B cell (primary cell): ENCODE data around the gene HIBCH. TPM values are rescaled to one million over a fixed set of nuclear protein-coding genes. Genes with fewer than 3 reads are reported as not detected.

Experiments used
- ATAC-seq: fragments of 200-7000 bp; cut with Tn5 transposase; one replicate; pipeline ENCODE4 v1.10.0; 2021; ENCODE audit warnings: low read depth, mild to moderate bottlenecking, moderate number of reproducible peaks, moderate library complexity
- CTCF ChIA-PET: fragments of 350-600 bp; sonication (Branson Sonifier 250); formaldehyde crosslinking; loops from one replicate; lab custom pipeline; 2021; ENCODE audit warnings: antibody characterized with exemption, inconsistent platforms; lab: Charles Lee
- POLR2A ChIA-PET: fragments of 350-600 bp; sonication (Branson Sonifier 250); formaldehyde crosslinking; loops from one replicate; lab custom pipeline; 2021; ENCODE audit warnings: antibody characterized with exemption; lab: Charles Lee
- DNase-seq: peaks from one replicate; pipeline ENCODE4 v3.0.0; 2013
- H2AFZ ChIP-seq: 2 replicates; pipeline ENCODE4 v1.6.1; 2012; ENCODE audit warnings: mild to moderate bottlenecking, low read depth, low read length; ENCODE audit not compliant: insufficient read depth, poor library complexity, severe bottlenecking
- H3K27ac ChIP-seq, 2 donors: 1 replicate in 1 of 2; 2 replicates in 1 of 2; pipeline ENCODE4 v1.5.1; 2012 to 2013; ENCODE audit warnings: low read length in 2 of 2, mild to moderate bottlenecking in 2 of 2, moderate library complexity in 1 of 2
- H3K27me3 ChIP-seq, 4 experiments: fragments of 200-600 bp in 1 of 4; sonication (generic) in 1 of 4; replicated peaks in 1 of 4; 1 replicate in 2 of 4; 2 replicates in 2 of 4; pipeline versions ENCODE4 v1.6.1 to v1.7.0; 2013 to 2016; ENCODE audit warnings: low read length in 3 of 4, mild to moderate bottlenecking in 2 of 4, mixed read lengths in 1 of 4, moderate library complexity in 1 of 4; ENCODE audit not compliant: insufficient read depth in 4 of 4, control insufficient read depth in 3 of 4; ENCODE audit errors: control extremely low read depth in 1 of 4
- H3K36me3 ChIP-seq, 2 experiments: replicated peaks in 1 of 2; 1 replicate in 1 of 2; 2 replicates in 1 of 2; pipeline versions ENCODE4 v1.6.1 to v1.7.1; 2013; ENCODE audit warnings: low read length in 1 of 2; ENCODE audit not compliant: insufficient read depth in 2 of 2, control insufficient read depth in 1 of 2; ENCODE audit errors: control extremely low read depth in 1 of 2, extremely low read depth in 1 of 2
- H3K4me1 ChIP-seq, 2 donors: fragments of 200-600 bp in 1 of 2; sonication (generic) in 1 of 2; 1 replicate in 1 of 2; 2 replicates in 1 of 2; pipeline versions ENCODE4 v1.5.1 to v1.6.1; 2013 to 2017; ENCODE audit warnings: low read length in 2 of 2; ENCODE audit not compliant: control insufficient read depth in 2 of 2, insufficient read depth in 2 of 2
- H3K4me2 ChIP-seq: replicated peaks from 2 replicates; pipeline ENCODE3; 2012; ENCODE audit warnings: mild to moderate bottlenecking, low read depth, low read length; ENCODE audit not compliant: poor library complexity, severe bottlenecking
- H3K4me3 ChIP-seq, 5 experiments: fragments of 200-600 bp in 1 of 5; sonication (generic) in 1 of 5; 1 replicate in 3 of 5; 2 replicates in 2 of 5; pipeline versions ENCODE4 v1.5.1 to v1.7.0; 2011 to 2016; ENCODE audit warnings: low read length in 4 of 5, mild to moderate bottlenecking in 4 of 5, low read depth in 2 of 5, control low read depth in 1 of 5, moderate library complexity in 1 of 5; ENCODE audit not compliant: insufficient read depth in 1 of 5; ENCODE audit errors: control extremely low read depth in 1 of 5, extremely low read depth in 1 of 5
- H3K79me2 ChIP-seq: fragments of 200-600 bp; sonication (generic); one replicate; pipeline ENCODE4 v1.6.0; 2016; ENCODE audit warnings: low read length; ENCODE audit not compliant: control insufficient read depth, insufficient read depth
- H3K9ac ChIP-seq: fragments of 200-600 bp; sonication (generic); 2 replicates; pipeline ENCODE4 v1.6.1; 2017; ENCODE audit warnings: mild to moderate bottlenecking, low read length, moderate library complexity
- H3K9me3 ChIP-seq, 3 donors: one replicate each; pipeline versions ENCODE4 v1.6.1 to v1.7.1; 2013; ENCODE audit warnings: low read length in 2 of 3; ENCODE audit not compliant: control insufficient read depth in 2 of 3, insufficient read depth in 1 of 3; ENCODE audit errors: control extremely low read depth in 1 of 3
- H4K20me1 ChIP-seq: 2 replicates; pipeline ENCODE4 v1.6.0; 2012; ENCODE audit warnings: mild to moderate bottlenecking, low read length; ENCODE audit not compliant: insufficient read depth, control insufficient read depth, poor library complexity, severe bottlenecking
- H3K27ac Mint-ChIP-seq: one replicate; pipeline ENCODE4 v1.8.0; 2021; ENCODE audit warnings: mixed read lengths
- H3K27me3 Mint-ChIP-seq: one replicate; pipeline ENCODE4 v1.8.0; 2021; ENCODE audit warnings: mixed read lengths
- H3K4me1 Mint-ChIP-seq: one replicate; pipeline ENCODE4 v1.8.0; 2021; ENCODE audit warnings: mixed read lengths
- H3K4me3 Mint-ChIP-seq: one replicate; pipeline ENCODE4 v1.8.0; 2021; ENCODE audit warnings: mixed read lengths
- H3K9me3 Mint-ChIP-seq: one replicate; pipeline ENCODE4 v1.8.0; 2022; ENCODE audit warnings: mixed read lengths; ENCODE audit not compliant: insufficient read depth
- EZH2 ChIP-seq: IDR thresholded peaks from 2 replicates; pipeline ENCODE4 v1.6.1; 2012; ENCODE audit warnings: borderline replicate concordance, low read depth, mild to moderate bottlenecking, moderate library complexity, low read length; ENCODE audit not compliant: insufficient read depth, poor library complexity, severe bottlenecking
- WGBS: methylation state at CpG from one replicate; pipeline ENCODE4 v1.1.5; 2013; ENCODE audit warnings: missing lambda C conversion rate; ENCODE audit not compliant: insufficient coverage; 5-methylcytosine and 5-hydroxymethylcytosine counted together
- intact Hi-C: fragments of 100-400 bp; cut with micrococcal nuclease; formaldehyde crosslinking; loops from one replicate; pipeline ENCODE4 v1.10.0; 2022
- polyA plus RNA-seq: library from polyadenylated mRNA; depleted of rRNA; stranded (reverse); fragments of >200 nt; gene quantifications from 2 replicates; pipeline ENCODE4 v1.2.3, GENCODE V29; 2012
- total RNA-seq, 2 donors: library from RNA; stranded (reverse); fragments of 120-200 nt in 1 of 2; gene quantifications; 1 replicate in 1 of 2; 2 replicates in 1 of 2; pipeline versions ENCODE4 v1.2.3 to v1.2.4, GENCODE V29; 2013 to 2022
- TF ChIP-seq, protein P1 (sequence below): fragments of 200-600 bp; IDR thresholded peaks from one replicate; pipeline ENCODE4 v1.8.0; 2022; ENCODE audit warnings: antibody characterized with exemption, mild to moderate bottlenecking

Gene HIBCH
- total and polyA plus RNA-seq, 2 donors (not counting 1 experiment from before 2014, with no cell fraction given) = 5.6 to 30.2 TPM

GRCh38 chr2:190202018-190202417, 117.6 kb downstream of the HIBCH start:
- Histone ChIP-seq H3K27me3 (no peaks in the 10 kb centered on the region), H3K4me1 (no peaks in the 10 kb centered on the region), H3K79me2 (no peaks in the 10 kb centered on the region), H3K4me3 (no peak overlapping the region), H3K27ac (no peak overlapping the region), H3K36me3 (peaks cover 3 to 11% of the 10 kb centered on the region in 2 experiments), H3K4me2 (no peak overlapping the region), H3K9ac (no peak overlapping the region), H2AFZ (no peak overlapping the region), H4K20me1 (no peaks in the 10 kb centered on the region), H3K9me3 (no peaks in the 10 kb centered on the region)
- no peak overlapping the region for H3K4me3 Mint-ChIP-seq
- intact Hi-C loops = no loop called here
- TF ChIP-seq, protein P1, sequence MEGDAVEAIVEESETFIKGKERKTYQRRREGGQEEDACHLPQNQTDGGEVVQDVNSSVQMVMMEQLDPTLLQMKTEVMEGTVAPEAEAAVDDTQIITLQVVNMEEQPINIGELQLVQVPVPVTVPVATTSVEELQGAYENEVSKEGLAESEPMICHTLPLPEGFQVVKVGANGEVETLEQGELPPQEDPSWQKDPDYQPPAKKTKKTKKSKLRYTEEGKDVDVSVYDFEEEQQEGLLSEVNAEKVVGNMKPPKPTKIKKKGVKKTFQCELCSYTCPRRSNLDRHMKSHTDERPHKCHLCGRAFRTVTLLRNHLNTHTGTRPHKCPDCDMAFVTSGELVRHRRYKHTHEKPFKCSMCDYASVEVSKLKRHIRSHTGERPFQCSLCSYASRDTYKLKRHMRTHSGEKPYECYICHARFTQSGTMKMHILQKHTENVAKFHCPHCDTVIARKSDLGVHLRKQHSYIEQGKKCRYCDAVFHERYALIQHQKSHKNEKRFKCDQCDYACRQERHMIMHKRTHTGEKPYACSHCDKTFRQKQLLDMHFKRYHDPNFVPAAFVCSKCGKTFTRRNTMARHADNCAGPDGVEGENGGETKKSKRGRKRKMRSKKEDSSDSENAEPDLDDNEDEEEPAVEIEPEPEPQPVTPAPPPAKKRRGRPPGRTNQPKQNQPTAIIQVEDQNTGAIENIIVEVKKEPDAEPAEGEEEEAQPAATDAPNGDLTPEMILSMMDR = no peak
- TF ChIP-seq EZH2 = no peak
- POLR2A ChIA-PET = no interaction called here
- DNase-seq (no peak), ATAC-seq (no peak)
- no peak overlapping the region for H3K27ac Mint-ChIP-seq
- no peaks in the 10 kb centered on the region for H3K9me3 Mint-ChIP-seq
- H3K27me3 Mint-ChIP-seq = no peaks in the 10 kb centered on the region
- H3K4me1 Mint-ChIP-seq = no peaks in the 10 kb centered on the region
- CTCF ChIA-PET = no interaction called here

DNA sequence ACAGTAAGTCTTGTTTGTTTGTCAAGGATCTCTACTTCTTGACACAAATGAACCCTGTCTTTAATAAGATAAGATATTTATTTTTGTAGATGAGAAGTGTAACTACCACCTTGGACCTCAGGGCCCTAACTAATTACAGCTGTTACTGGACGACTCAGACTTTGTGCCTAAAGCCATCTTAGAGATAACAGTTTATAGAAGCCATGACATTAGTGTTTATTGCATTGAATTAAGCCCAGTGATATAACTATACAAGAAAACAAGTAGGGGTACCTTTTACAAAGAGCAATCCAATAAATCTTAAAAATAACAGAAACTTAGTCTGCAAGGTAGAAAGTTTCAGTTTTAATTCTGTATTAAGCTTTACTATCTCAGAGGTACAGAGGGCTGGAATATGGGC, 119.0 kb downstream of the HIBCH start:
- Histone ChIP-seq H3K79me2 (no peaks in the 10 kb centered on the region), H3K9ac (no peak overlapping the region), H3K27me3 (no peaks in the 10 kb centered on the region), H3K27ac (no peak overlapping the region), H3K36me3 (peaks cover 3 to 11% of the 10 kb centered on the region in 2 experiments), H3K9me3 (no peaks in the 10 kb centered on the region), H2AFZ (no peak overlapping the region), H3K4me2 (no peak overlapping the region), H3K4me1 (no peaks in the 10 kb centered on the region), H4K20me1 (no peaks in the 10 kb centered on the region), H3K4me3 (no peak overlapping the region)
- no peaks in the 10 kb centered on the region for H3K9me3 Mint-ChIP-seq
- no peak for ATAC-seq
- no peak overlapping the region for H3K27ac Mint-ChIP-seq
- POLR2A ChIA-PET = no interaction called here
- intact Hi-C loops = no loop called here
- WGBS = no CpG with 5 or more reads among the region's 1 CpG
- DNase-seq = no peak
- H3K4me3 Mint-ChIP-seq = no peak overlapping the region
- H3K4me1 Mint-ChIP-seq = peaks cover under 1% of the 10 kb centered on the region
- CTCF ChIA-PET = no interaction called here
- H3K27me3 Mint-ChIP-seq = no peaks in the 10 kb centered on the region
- no peak for TF ChIP-seq EZH2
- TF ChIP-seq, protein P1 = no peak
